ENCODE results near the gene ASAP2.

Gene ASAP2

GRCh38 chr2:9205963-9206948 lies at the start of gene ASAP2:
ASAP2 (plus strand) TSS chr2:9206812; CDS start chr2:9207105, 293 bp downstream.
- TF ChIP-seq CTCF (IDR thresholded peaks at IDR 0.05) = peak; percentile 50
- Histone ChIP-seq H3K9me3 (no peaks in the 10 kb centered on the region), H3K4me3 (ENCODE audit: low read depth in 1 of 2, low read length in 1 of 2) (peak within 1 kb of the TSS; percentile 45 to 59), H3K4me1 (ENCODE audit: control insufficient read depth in 1 of 2, insufficient read depth in 1 of 2, low read depth in 1 of 2, low read length in 1 of 2) (peaks cover 16 to 19% of the 10 kb centered on the region in 2 experiments), H3K27ac (no peak within 1 kb of the TSS), H3K36me3 (no peaks in the 10 kb centered on the region), H3K27me3 (peaks cover 69% of the 10 kb centered on the region)

GRCh38 chr2:9158786-9159779 lies 47.5 kb upstream of the ASAP2 start:
- Histone ChIP-seq H3K4me1 (ENCODE audit: control insufficient read depth in 1 of 2, insufficient read depth in 1 of 2, low read depth in 1 of 2, low read length in 1 of 2) (no peaks in the 10 kb centered on the region), H3K27me3 (no peaks in the 10 kb centered on the region), H3K4me3 (ENCODE audit: low read depth in 1 of 2, low read length in 1 of 2) (no peak overlapping the region), H3K27ac (no peak overlapping the region), H3K36me3 (no peaks in the 10 kb centered on the region), H3K9me3 (no peaks in the 10 kb centered on the region)
- no peak for TF ChIP-seq CTCF (IDR thresholded peaks at IDR 0.05)

- H3K9me3 ChIP-seq = no peaks in the 10 kb centered on the region
- peaks cover 4 to 5% of the 10 kb centered on the region in 2 experiments for H3K4me1 ChIP-seq (ENCODE audit: control insufficient read depth in 1 of 2, insufficient read depth in 1 of 2, low read depth in 1 of 2, low read length in 1 of 2)
- H3K27ac ChIP-seq = no peak overlapping the region
- no peaks in the 10 kb centered on the region for H3K27me3 ChIP-seq
- no peak overlapping the region for H3K4me3 ChIP-seq (ENCODE audit: low read depth in 1 of 2, low read length in 1 of 2)
- H3K36me3 ChIP-seq = no peaks in the 10 kb centered on the region
- TF ChIP-seq CTCF (IDR thresholded peaks at IDR 0.05) = no peak
Observed at GRCh38 chr2:9160732-9161131, 45.9 kb upstream of the ASAP2 start.

- H3K4me1 ChIP-seq (ENCODE audit: control insufficient read depth in 1 of 2, insufficient read depth in 1 of 2, low read depth in 1 of 2, low read length in 1 of 2) = peaks cover 4 to 5% of the 10 kb centered on the region in 2 experiments
- H3K36me3 ChIP-seq = no peaks in the 10 kb centered on the region
- TF ChIP-seq CTCF (IDR thresholded peaks at IDR 0.05) = no peak
- no peaks in the 10 kb centered on the region for H3K27me3 ChIP-seq
- H3K4me3 ChIP-seq (ENCODE audit: low read depth in 1 of 2, low read length in 1 of 2) = no peak overlapping the region
- no peaks in the 10 kb centered on the region for H3K9me3 ChIP-seq
- no peak overlapping the region for H3K27ac ChIP-seq
Observed at GRCh38 chr2:9162841-9163240, 43.8 kb upstream of the ASAP2 start.

- H3K9me3 ChIP-seq = no peaks in the 10 kb centered on the region
- no peak overlapping the region for H3K27ac ChIP-seq
- H3K36me3 ChIP-seq = no peaks in the 10 kb centered on the region
- TF ChIP-seq CTCF (IDR thresholded peaks at IDR 0.05) = no peak
- no peaks in the 10 kb centered on the region for H3K27me3 ChIP-seq
- H3K4me3 ChIP-seq (ENCODE audit: low read depth in 1 of 2, low read length in 1 of 2) = no peak overlapping the region
- peaks cover 9 to 10% of the 10 kb centered on the region in 2 experiments for H3K4me1 ChIP-seq (ENCODE audit: control insufficient read depth in 1 of 2, insufficient read depth in 1 of 2, low read depth in 1 of 2, low read length in 1 of 2)
Observed at GRCh38 chr2:9163306-9164111, 43.1 kb upstream of the ASAP2 start.
